ENCODE results near the gene MYCBP2.
"Not testable (repeated sequence)": the region's sequence is repeated elsewhere in the genome, so short reads cannot be mapped to it uniquely, and the experiment has no call there.

The MYCBP2 gene

DNA sequence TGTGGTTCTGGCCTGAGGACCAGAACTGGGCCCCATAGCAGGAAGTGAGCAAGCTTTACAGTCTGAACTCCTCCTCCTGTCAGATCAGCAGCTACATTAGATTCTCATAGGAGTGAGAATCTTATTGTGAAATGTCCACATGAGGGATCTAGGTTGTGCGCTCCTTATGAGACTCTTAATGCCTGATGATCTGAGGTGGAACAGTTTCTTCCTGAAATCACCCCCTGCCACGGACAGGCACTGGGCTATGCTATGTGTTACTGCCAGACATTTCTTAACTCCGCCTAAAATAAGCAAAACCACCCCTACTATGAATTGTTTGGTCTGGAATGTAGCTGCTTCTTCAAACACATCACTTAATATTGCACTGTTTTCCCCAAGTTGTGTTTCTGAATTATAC lies 304.6 kb downstream of the MYCBP2 start:
- DNase-seq = no peak

- DNase-seq = no peak
These were observed 307.1 kb downstream of the MYCBP2 start for GRCh38 chr13:77019756-77020155.

DNA sequence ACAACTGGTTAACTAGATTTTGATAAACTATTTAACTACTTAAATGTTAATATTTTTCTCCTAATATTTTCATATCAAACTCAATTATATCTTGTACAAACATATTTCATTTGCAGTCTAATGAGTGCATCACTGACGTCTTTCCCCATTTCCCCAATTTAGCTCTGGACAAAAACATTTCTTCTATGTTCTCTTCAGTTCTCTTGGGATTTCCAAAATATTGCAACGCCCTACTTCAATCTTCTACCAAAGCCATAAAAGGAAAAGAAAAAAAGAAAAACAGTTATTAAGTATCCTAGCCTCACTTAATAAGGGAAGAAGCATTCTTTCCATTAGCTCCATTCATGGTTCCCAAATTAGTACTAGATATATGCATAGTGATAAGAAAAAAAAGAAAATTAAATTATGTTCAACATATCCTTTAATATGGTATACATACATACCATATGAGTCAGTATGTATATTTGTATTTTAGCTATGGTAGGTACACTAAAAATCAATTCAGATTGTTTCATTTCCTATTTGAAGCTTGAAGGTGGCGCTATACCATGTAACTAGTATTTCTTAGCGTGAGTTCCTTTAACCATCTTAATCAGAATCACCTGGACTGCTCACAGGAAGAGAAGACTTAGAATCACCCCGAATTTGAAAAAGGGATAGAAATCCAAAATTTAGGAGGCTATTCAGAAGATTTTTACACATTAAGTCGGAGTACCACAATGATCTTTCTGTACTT lies 309.8 kb downstream of the MYCBP2 start:
- no peak for DNase-seq

- DNase-seq = no peak
These were observed 310.6 kb downstream of the MYCBP2 start for GRCh38 chr13:77016251-77016812.

DNA sequence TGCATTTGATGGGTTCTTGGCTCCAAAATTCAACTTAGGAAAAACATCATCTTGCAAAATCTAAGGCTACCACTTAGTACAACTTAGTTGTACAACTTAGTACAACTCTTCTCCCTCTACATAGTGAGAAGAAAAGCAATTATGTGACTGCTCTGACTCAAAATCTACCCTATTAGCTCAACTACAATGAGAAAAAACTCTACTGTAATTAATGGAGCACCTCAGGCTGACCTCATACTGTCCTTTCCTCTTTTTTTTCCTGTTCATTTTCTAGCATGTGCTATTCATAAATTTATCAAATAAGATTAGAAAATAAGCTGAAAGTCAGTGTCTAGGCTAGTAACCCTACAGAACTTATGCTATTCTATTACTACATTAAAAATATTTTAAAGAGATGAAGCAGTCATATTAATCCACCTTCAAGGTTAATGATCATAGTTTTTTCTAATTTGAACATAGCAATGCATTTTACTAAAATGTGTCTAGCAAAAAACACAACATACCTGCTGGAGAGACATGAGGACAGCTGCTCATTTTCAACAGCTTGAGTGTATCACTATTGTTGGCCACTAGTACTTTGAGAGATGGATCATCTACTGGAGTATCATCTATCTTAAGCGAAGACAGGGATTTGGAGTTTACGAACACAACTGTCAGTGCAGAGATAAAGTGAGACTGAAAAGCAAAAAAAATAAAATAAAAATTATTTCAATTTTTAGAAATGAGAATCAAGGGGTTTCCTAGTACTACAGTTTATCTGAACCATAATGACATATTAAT lies 311.8 kb downstream of the MYCBP2 start:
- DNase-seq = no peak

- DNase-seq = no peak
These were observed 312.9 kb downstream of the MYCBP2 start for GRCh38 chr13:77013853-77014542.

DNA sequence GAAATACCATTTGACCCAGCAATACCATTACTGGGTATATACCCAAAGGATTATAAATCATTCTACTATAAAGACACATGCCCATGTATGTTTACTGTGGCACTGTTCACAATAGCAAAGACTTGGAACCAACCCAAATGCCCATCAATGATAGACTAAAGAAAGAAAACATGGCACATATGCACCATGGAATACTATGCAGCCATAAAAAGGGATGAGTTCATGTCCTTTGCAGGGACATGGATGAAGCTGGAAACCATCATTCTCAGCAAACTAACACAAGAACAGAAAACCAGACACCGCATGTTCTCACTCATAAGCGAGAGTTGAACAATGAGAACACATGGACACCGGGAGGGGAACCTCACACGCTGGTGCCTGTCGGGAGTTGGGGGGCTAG lies 317.2 kb downstream of the MYCBP2 start:
- not testable (repeated sequence) for DNase-seq

DNA sequence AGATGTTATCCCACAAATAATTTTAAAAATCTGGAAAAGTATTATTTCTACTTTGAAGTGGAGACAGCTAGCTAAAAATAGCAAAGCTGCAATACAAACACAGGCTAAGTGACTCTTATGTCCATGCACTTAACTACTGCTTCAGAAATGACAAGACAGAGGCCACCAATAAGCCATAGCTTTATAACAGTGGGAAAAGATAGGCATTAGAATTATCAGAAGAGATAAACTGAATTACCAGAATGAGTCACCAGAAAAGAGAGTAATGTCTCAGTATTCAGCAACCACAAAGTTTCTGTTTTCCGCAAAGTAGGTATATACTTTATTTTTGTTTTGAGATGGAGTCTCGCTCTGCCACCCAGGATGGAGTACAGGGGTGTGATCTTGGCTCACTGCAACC lies 317.9 kb downstream of the MYCBP2 start:
- no peak for DNase-seq

DNA sequence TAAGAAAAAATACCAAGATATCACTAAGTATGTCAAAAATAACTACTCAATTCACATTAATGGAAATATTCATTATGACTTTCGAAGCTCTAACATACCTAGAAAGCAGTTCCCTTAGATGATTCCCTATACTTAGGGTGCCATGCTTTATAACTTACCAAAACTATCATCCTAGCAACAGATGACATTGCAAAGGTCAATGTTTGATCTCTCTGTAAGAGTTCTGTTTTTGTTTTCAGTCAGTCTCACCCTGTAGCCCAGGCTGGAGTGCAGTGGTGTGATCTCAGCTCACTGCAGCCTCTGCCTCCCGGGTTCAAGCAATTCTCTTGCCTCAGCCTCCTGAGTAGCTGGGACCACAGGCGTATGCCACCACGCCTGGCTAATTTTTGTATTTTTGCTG lies 318.6 kb downstream of the MYCBP2 start:
- not testable (repeated sequence) for DNase-seq

DNA sequence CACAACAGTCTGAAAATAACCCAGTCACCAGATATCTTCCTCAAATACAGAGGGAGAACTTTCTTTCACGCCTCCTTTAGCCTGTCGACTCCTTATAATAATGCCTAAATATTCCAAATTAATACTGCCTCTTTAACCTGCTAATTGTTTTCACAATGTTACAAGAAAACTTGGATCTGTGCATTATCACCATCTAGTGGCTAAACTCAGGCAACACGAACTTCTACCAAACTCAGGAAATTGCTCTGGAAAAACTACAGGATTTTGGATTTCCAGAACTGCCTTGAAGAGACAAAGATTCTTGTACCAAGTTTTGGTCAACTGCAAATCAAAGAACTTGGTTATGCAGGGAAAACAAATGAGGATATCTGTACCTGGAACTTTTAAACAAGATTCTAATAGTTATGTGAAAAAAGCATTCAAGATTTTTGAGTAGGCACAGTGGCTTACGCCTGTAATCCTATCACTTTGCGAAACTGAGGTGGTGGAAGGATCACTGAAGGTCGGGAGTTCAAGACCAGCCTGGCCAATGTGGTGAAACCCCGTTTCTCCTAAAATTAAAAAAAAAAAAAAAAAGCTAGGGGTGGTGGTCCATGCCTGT lies 324.2 kb downstream of the MYCBP2 start:
- DNase-seq = peak; percentile 27 to 48

DNA sequence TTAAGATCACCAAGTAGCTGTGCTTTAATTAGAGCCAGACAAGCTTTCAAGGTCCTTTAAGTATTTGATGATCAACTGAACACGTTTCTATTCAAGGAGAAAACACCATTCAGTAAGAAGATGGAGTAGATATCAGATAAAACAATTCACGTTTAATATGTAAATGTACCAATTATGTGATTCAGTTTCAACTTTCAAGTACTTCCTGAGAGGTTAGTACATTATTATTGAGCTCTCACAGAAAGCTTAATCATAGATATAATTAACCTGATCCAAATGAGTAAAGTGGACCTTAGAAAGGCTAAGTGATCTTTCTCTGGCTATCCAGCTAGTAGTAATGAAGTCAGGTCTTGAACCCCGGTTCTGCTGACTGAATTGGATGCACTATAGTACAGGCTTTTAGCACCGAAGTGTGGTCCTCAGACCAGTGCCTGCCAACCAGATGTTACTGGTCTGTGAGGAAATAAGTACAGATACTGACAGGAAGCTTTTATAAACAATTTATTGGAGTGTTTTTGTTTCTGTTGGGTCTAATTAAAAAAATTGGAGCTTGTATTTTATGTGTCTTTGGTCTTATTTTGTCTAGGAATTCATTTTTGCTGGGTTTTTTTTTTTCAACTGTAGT lies 324.8 kb downstream of the MYCBP2 start:
- no peak for DNase-seq

GRCh38 chr13:77001540-77001939 lies 325.4 kb downstream of the MYCBP2 start:
- DNase-seq = no peak

- no peak for DNase-seq
These were observed 326.4 kb downstream of the MYCBP2 start for GRCh38 chr13:77000475-77000874.

All from NCI-H524 (cell line).